HG03045 (cell line): ENCODE data around the gene ZSCAN5B.
"Not testable (repeated sequence)": the region's sequence is repeated elsewhere in the genome, so short reads cannot be mapped to it uniquely, and the experiment has no call there.

Source experiments
- ATAC-seq: cut with Tn5 transposase; IDR thresholded peaks from one replicate; pipeline ENCODE4 v1.9.1; 2021; ENCODE audit warnings: mild to moderate bottlenecking, moderate library complexity; ENCODE audit not compliant: unreplicated experiment

The ZSCAN5B gene

GRCh38 chr19:56197646-56198045 is at the start of gene ZSCAN5B:
TSS of gene ZSCAN5B (minus strand) at chr19:56197783. CDS start at chr19:56193052, 4,731 bp downstream.
- ATAC-seq, result not testable (repeated sequence)

- ATAC-seq, result not testable (repeated sequence)
Observed at GRCh38 chr19:56245764-56246163, 48.2 kb upstream of the ZSCAN5B start.

DNA sequence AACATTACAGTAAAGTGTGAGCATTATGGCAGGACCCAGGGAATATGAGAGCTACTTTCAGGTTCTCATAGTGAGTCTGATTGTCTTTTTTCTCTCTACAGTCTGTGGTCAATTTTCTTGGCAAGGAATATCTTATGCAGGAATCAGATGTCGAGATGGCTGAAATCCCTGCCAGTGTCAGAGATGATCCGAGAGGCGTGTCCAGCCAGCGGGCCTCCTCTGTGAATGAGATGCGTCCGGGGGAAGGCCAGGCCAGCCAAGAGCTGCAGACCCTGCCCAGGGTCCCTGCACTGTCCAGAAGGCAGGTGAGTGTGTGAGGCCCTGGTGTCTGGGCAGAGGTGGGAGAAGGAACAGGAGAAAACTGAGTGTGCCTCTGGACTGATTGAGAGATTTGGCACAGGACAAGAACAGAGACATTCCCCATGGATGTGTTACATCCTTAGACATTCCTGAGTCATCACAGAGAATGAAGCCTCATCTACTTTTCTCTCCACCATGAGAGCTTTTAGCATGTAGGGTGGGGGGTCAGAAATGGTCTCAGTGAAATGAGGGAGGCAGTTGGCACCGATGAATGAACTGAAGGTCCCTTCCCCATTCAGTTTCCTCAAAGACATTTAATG is 47.6 kb upstream of the ZSCAN5B start:
- ATAC-seq, result no peak

DNA sequence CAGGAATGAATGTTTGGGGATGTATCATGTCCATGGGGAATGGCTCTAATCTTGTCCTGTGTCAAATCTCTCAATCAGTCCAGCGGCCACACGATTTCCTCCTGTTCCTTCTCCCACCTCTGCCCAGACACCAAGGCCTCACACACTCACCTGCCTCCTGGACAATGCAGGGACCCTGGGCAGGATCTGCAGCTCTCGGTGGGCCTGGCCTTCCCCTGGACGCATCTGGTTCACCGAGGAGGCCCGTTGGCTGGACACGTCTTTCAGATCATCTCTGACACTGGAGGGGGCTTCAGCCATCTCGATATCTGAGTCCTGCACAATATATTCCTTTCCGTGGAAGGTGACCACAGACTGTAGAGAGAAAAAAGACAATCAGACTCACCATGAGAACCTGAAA is 25.9 kb upstream of the ZSCAN5B start:
- ATAC-seq, result no peak

- ATAC-seq, result no peak
Observed at GRCh38 chr19:56222901-56223300, 25.3 kb upstream of the ZSCAN5B start.

- ATAC-seq, result no peak
Observed at GRCh38 chr19:56221851-56222250, 24.3 kb upstream of the ZSCAN5B start.

DNA sequence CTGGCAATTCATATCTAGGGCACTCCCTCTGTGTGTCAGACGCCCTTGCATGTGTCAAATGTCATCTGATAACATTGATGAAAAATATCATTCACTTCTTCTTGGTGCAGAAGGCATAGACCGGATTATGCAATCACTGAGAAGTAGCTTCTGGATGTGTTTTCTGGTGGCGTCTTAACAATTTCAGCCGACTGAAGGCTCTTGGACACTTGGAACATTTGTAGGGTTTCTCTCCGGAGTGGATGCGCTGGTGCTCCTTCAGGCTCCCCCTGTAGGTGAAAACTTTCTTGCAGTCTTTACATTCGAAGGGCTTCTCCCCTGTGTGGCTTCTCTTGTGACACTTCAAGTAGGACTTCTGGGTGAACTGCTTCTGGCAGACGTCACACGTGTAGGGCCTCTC is 23.9 kb upstream of the ZSCAN5B start:
- not testable (repeated sequence) for ATAC-seq

GRCh38 chr19:56218961-56219360 is 21.4 kb upstream of the ZSCAN5B start:
- no peak for ATAC-seq

DNA sequence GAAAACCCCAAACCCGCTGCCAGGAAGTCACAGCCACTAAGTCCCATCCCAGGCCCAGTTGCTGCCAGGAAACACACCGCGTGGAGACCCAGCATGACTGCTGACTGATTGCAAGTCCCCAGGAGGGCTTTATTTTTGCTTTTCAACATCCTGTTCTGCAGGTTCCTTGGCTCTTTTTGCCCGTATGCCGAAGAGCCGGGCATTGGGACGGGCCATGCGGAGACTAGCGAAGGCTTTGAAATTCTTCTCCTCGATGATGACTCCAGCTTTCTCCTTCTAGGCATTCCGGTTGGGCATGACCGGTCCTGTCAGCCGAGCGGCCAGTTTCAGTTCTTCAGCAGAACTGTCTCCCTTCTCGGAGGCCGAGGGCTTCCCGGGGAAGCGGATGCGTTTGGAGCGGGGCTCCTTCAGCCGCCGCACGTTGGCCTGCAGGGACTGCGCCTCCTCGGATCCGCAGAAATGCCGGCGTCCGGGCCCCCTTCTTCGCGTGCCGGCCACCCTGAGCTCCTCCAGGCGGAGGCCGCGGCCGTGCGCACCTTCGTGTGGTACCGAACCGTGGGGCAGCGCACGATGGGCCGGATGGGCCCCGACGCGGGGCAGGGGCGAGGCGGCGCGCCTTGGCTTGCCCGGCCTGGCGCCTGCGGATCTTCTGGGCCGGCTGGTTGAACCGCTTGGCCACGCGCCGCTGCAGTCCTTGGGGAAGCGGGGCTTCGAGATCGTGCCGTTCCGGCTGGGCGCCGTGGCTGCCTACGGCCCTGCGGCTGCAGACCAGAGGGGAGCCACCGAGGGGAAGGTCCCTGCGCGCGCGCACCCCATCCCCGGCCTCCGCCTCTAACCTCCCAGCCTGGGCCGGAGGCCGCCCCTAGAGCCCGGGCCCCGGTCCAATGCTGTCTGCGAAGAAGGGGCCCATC is 19.7 kb upstream of the ZSCAN5B start:
- ATAC-seq, result no peak

- no peak for ATAC-seq
Observed at GRCh38 chr19:56211718-56212117, 14.1 kb upstream of the ZSCAN5B start.

DNA sequence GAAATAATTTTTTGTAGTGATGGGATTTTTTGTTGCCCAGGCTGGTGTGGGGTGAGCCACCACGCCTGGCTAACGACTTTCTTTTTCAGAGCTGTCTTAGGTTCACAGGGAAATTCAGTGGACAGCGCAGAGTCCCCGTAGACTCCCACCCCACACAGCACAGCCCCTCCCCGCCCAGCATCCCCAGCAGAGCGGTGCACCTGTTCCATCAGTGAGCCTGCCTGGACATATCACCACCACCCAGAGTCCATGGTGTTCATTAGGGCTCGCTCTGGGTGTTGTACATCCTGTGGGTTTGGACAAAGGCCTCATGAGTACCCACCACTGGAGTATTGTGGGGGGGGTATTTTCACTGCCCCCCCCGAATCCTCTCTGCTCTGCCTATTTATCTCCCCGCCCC is 12.5 kb upstream of the ZSCAN5B start:
- ATAC-seq, result not testable (repeated sequence)

DNA sequence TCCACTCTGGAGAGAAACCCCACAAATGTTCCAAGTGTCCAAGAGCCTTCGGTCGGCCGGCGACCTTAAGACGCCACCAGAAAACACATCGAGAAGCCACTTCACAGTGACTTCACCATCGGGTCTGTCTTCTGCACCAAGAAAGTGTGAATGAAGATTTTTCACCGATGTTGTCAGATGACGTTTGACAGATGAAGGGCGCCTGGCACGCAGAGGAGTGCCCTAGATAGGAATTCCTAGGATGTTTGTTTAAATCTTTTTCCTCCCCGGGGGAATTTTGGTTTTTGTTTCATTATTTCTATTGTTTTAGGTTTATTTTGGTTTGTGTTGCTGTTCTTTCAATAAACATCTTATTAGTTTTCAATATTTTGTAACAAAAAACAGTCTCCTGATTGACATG is 11.5 kb upstream of the ZSCAN5B start:
- ATAC-seq, result no peak

- not testable (repeated sequence) for ATAC-seq
Observed at GRCh38 chr19:56207581-56207980, 10.0 kb upstream of the ZSCAN5B start.

- no peak for ATAC-seq
Observed at GRCh38 chr19:56201973-56202372, 4.4 kb upstream of the ZSCAN5B start, which contains the start of gene ZSCAN5C. TSS of gene ZSCAN5C (plus strand) at chr19:56202273. CDS start at chr19:56205914, 3,641 bp downstream.

GRCh38 chr19:56199687-56200086 is 2.1 kb upstream of the ZSCAN5B start:
- ATAC-seq, result no peak

GRCh38 chr19:56193981-56194640 is 3.5 kb downstream of the ZSCAN5B start:
- ATAC-seq, result no peak

- no peak for ATAC-seq
Observed at GRCh38 chr19:56191711-56192110, 5.9 kb downstream of the ZSCAN5B start.

- no peak for ATAC-seq
Observed at GRCh38 chr19:56191115-56191514, 6.5 kb downstream of the ZSCAN5B start.

DNA sequence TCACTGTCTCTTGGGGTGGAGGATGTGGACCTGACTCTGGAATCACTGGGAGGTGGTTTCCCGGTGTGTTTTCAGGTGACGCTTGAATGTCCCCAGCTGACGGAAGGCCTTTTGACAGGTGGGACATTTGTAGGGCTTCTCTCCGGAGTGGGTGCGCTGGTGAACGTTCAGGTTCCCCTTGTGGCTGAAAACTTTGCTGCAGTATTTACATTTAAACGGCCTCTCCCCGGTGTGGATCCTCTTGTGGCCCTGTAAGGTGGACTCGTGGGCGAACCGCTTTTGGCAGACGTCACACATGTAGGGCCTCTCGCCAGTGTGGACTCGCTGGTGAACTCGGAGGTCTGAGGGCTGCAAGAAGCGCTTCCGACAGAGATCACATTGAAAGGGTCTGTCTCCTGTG is 7.8 kb downstream of the ZSCAN5B start:
- ATAC-seq, result no peak

GRCh38 chr19:56177564-56178243 is 19.9 kb downstream of the ZSCAN5B start:
- ATAC-seq, result no peak

DNA sequence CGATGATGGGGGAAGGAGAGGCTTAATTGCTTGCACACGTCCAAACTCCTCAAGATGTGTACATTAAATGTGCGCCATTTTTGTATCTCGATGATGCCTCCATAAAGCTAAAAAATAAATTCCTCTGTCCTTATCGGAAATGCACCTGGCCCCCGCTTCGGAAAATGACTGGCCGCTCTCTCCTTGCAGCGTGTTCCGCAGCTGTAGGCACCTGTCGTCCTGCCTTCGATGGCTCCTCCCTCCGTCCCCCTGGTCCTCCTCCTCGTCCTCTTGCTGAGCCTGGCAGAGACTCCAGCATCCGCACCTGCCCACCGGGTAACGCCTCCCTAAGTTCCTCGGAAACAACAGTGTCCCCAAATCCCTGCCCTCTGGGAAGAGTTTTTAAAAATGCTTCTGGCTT is 20.7 kb downstream of the ZSCAN5B start:
- ATAC-seq, result no peak
